HG02884 (cell line): ENCODE measurements around the gene ATP8B4.
"Not testable (repeated sequence)": the region's sequence is repeated elsewhere in the genome, so short reads cannot be mapped to it uniquely, and the experiment has no call there.

Experiments used
- ATAC-seq: cut with Tn5 transposase; IDR thresholded peaks from one replicate; pipeline ENCODE4 v1.9.1; 2021; ENCODE audit warnings: mild to moderate bottlenecking, moderate library complexity; ENCODE audit not compliant: unreplicated experiment

The ATP8B4 gene, protein sequence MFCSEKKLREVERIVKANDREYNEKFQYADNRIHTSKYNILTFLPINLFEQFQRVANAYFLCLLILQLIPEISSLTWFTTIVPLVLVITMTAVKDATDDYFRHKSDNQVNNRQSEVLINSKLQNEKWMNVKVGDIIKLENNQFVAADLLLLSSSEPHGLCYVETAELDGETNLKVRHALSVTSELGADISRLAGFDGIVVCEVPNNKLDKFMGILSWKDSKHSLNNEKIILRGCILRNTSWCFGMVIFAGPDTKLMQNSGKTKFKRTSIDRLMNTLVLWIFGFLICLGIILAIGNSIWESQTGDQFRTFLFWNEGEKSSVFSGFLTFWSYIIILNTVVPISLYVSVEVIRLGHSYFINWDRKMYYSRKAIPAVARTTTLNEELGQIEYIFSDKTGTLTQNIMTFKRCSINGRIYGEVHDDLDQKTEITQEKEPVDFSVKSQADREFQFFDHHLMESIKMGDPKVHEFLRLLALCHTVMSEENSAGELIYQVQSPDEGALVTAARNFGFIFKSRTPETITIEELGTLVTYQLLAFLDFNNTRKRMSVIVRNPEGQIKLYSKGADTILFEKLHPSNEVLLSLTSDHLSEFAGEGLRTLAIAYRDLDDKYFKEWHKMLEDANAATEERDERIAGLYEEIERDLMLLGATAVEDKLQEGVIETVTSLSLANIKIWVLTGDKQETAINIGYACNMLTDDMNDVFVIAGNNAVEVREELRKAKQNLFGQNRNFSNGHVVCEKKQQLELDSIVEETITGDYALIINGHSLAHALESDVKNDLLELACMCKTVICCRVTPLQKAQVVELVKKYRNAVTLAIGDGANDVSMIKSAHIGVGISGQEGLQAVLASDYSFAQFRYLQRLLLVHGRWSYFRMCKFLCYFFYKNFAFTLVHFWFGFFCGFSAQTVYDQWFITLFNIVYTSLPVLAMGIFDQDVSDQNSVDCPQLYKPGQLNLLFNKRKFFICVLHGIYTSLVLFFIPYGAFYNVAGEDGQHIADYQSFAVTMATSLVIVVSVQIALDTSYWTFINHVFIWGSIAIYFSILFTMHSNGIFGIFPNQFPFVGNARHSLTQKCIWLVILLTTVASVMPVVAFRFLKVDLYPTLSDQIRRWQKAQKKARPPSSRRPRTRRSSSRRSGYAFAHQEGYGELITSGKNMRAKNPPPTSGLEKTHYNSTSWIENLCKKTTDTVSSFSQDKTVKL

GRCh38 chr15:50119063-50120040, at the start of gene ATP8B4:
Gene ATP8B4, minus strand, starts transcription at chr15:50119233. Its CDS starts 12,267 bp downstream, at chr15:50106966.
- ATAC-seq: no peak

GRCh38 chr15:50168379-50168778, 49.3 kb upstream of the ATP8B4 start:
- ATAC-seq: no peak

GRCh38 chr15:50167110-50167509, 48.1 kb upstream of the ATP8B4 start:
- ATAC-seq: no peak

DNA sequence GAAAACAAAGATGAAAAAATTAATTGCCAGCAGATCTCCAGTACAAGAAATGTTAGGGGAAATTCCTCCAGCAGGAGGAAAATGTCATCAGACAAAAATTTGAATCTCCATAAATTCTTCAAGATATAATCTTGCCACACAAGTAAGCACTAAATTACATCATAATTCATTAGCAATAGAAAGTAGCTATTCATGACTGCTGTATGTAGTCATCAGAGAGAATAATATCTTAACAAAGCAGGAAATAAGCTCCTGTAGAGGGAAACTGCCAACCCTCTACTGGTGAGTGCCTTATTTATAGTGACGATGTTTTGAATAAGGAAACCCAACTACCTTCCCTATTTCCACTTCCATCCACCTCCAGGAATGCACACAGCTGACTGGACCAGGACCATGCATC, 47.2 kb upstream of the ATP8B4 start:
- no peak for ATAC-seq

- no peak for ATAC-seq
Observed at GRCh38 chr15:50164458-50164857, 45.4 kb upstream of the ATP8B4 start.

- ATAC-seq: no peak
Observed at GRCh38 chr15:50163719-50164410, 44.8 kb upstream of the ATP8B4 start.

DNA sequence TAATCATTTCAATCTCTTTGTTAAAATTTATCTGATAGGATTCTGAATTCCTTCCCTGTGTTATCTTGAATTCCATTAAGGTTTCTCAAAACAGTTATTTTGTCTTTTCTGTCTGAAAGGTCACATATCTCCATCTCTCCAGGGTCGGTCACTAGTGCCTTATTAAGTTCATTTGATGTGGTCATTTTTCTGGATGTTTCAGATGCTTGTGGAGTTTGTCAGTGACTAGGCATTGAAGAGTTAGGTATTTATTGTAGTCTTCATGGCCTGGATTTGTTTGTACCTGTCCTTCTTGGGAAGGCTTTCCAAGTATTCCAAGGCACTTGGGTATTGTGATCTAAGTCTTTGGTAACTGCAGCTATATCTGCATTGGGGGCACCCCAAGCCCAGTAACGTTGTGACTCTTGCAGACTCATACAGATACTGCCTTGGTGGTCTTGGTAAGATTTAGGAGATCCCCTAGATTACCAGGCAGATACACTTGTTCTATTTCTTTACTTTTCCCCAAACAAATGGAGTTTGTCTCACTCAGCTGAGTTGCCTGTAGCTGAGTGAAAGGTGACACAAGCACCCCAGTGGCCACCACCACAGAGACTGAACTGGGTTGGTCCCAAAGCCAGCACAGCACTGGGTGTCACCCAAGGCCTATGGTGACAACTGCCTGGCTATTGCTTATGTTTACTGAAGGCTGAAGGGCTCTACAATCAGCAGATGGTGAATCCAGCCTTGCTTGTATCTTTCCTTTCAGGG, 44.1 kb upstream of the ATP8B4 start:
- no peak for ATAC-seq

GRCh38 chr15:50158236-50158635, 39.2 kb upstream of the ATP8B4 start:
- ATAC-seq: not testable (repeated sequence)

GRCh38 chr15:50151476-50151875, 32.4 kb upstream of the ATP8B4 start:
- no peak for ATAC-seq

DNA sequence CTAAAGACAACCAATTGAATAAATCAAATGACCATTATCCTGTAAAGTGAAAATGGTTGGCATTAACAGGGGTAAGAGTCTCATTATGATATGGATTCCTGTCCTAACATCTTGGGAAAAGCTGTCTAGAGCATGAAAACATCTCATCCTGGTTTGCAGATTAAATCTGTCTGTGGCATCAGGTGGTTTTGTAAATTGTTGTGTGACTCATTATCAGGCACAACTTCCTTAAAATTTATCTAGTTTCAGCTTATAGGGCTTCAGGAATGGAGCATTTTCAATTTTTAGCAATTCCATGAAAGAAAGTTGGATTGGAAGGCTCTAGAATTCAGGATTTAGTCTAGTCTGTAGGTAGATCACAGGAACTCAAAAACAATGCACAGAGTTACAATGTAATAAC, 31.8 kb upstream of the ATP8B4 start:
- no peak for ATAC-seq

DNA sequence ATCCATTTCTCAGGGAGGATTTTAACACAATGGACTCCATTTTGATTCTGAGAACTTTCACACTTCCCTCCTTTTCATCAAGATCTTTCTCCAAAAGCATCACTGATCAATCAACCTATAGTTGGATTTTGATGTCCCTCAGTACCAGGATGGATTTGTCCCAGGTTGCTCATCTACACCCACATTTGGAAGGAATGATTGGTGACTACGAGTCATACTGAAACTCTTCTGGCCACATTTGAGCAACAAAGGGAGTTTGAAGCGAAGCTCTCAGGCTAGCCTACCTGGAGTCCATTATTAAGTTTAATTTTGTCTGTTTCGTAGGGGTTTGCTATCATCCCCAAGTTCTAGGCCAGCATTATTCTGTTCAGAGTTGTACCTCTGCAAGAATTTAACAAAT, 31.3 kb upstream of the ATP8B4 start:
- ATAC-seq: no peak

DNA sequence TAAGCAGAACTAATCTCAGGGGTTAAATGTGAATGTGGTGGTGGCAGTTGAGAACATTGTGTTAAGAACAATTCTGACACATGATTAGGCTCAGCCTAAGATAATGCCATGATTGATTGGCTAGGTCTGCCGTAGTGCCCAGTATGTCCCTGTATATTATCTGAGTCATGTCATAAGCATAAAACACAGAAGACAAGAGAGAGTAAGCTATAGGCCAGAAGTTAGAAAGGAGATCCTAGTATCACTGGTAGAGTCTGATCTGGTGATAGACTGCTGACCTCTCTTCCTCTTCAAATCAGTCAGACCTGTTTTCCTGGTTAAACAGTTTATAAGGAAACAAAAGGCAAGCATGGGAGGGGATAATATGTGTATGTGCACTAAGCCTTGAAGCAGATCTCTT, 30.1 kb upstream of the ATP8B4 start:
- ATAC-seq: no peak

- ATAC-seq: no peak
Observed at GRCh38 chr15:50148362-50148963, 29.4 kb upstream of the ATP8B4 start.

GRCh38 chr15:50146632-50147031, 27.6 kb upstream of the ATP8B4 start:
- ATAC-seq: no peak

GRCh38 chr15:50145451-50145872, 26.4 kb upstream of the ATP8B4 start:
- no peak for ATAC-seq

DNA sequence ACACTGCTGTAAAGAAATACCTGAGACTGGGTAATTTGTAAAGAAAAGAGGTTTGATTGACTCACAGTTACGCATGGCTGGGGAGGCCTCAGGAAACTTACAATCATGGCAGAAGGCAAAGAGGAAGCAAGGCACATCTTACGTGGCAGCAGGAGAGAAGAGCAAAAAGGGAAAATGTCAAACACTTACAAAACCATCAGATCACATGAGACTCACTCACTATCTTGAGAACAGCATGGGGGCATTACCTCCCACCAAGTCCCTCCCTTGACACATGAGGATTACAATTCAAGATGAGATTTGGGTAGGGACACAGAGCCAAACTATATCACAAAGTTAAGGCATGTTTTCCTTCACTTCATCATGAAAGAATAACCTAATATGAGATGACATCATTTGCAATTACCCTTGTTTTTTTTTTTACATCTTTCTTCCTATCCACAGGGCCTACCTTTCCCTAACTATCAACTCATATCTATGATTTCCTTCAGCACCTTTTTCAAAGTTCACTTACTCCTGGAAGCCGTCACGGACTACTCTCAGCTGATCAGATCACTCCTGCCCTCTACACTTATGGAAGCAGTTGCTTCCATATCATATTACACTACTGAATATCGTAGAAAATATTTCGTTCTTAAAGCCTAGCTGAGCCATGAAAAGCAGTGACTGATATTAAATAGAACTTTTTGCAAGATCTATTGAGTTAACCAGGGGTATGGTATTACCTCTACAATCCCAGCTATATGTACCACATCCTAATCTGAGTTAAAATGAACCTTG, 25.5 kb upstream of the ATP8B4 start:
- ATAC-seq: no peak

GRCh38 chr15:50143255-50143860, 24.3 kb upstream of the ATP8B4 start:
- no peak for ATAC-seq
